ENCODE measurements around the gene COA1.
A peak's percentile ranks its signal among the peaks of the same experiment; 100 is the strongest.
"Not testable (repeated sequence)": the region's sequence is repeated elsewhere in the genome, so short reads cannot be mapped to it uniquely, and the experiment has no call there.

COA1 gene

DNA sequence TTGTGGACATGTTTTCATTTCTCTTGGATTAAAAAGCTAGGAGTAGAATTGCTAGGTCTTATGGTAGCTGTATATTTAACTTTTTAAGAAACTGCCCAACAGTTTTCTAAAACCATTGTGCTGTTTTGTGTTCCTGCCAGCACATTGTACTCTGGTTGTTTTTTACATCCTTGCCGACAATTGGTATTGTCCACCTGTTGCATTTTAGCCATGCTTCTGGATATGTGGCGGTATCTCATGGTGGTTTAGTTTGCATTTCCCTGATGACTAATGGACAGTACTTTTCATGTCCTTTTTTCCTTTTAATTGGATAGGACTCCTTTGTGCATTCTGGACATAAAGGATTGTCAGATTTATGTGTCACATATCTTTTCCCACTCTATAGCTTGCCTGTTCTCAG lies 100.9 kb downstream of the COA1 start:
- DNase-seq (ENCODE audit: low read depth): no peak

- not testable (repeated sequence) for DNase-seq (ENCODE audit: low read depth)
Measured at GRCh38 chr7:43627798-43628197, 101.5 kb downstream of the COA1 start.

DNA sequence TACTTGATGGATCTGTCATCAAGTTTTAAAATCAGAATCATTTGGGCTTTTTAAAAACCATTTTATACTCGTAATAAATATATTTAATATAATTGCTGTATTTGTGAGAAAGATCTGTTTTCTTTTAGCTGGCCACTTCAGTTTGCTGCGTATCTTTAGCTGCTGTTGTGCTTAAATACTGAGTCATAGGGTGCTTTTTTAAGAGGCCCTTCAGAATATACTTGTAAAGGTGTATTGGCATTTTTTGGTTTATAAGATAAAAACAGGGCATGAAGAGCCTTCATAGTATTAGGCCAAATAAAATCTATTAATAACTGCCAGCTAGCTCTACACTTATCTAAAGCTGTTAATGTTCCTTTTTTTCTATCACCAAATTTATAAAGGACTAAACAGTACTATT lies 102.6 kb downstream of the COA1 start:
- no peak for DNase-seq (ENCODE audit: low read depth)

DNA sequence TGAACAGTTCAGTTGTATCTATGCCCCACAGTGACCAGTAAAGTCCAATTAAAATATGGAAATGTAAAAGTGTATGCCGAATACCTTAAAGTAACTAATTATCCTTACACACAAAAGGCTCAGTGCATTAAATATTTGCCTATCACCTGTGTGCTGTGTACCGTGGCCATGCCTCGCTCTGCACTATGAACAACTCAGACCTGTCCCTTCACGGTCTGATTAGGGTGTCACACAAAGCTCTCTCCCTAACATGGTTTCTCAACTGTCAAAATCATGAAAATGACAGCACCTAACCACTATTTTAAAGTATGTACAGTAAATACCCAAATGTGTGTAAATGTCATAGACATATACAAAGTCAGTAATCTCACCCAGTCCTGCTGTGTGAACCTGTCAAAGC lies 103.3 kb downstream of the COA1 start:
- DNase-seq (ENCODE audit: low read depth): no peak

DNA sequence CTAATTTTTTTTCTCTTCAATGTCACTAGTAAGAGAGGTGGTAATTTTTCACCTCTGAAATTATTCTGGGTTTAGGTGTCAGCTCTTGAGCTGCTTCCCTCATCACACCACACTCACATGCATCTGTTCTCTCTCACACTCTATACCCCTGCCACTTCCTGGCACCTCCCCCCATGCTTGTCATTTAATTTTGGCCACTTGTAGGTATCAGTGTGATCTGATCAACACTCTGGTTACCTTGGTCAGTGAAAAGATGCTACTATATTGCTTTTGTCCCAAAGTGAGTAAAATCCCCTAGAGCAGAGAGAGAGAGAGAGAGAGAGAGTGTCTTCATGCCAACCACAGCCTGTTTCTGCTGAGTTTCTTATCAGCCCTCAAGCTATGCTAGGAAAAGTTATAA lies 103.9 kb downstream of the COA1 start:
- peak; percentile 24 for DNase-seq (ENCODE audit: low read depth)

- DNase-seq (ENCODE audit: low read depth): no peak
Measured at GRCh38 chr7:43624156-43624555, 105.2 kb downstream of the COA1 start.

DNA sequence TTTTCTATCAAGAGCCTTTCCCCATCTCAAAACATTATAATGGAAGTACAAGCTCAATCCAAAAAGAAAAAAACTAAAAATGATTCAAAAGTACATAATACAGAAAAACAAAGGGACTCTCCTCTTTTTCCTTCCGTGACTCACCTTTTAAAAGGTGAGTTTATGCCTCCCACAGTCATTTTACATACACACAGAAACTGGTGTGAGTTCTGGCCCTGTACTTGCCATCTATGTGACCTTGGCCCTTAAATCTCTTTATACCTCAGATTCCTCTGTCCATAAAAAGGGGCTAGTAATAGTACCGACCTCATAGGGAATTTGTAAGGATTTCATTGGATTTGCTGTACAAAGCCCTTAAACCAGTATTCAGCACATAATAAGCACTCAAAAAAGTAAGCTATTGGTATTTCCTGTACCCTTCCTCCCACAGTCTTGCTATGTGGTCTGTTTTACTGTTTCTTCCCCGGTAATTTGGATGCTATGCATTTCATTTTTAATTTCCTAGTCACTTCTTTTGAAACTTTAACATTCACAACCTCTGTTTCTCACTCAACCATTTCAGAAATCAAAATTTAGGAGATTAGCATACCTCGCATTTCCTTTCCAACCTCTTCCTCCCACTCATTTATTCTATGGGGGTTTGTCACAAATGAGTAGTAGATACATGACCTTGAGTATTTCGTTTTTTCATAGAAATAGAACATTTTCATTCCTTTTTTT lies 107.4 kb downstream of the COA1 start:
- DNase-seq (ENCODE audit: low read depth): no peak

DNA sequence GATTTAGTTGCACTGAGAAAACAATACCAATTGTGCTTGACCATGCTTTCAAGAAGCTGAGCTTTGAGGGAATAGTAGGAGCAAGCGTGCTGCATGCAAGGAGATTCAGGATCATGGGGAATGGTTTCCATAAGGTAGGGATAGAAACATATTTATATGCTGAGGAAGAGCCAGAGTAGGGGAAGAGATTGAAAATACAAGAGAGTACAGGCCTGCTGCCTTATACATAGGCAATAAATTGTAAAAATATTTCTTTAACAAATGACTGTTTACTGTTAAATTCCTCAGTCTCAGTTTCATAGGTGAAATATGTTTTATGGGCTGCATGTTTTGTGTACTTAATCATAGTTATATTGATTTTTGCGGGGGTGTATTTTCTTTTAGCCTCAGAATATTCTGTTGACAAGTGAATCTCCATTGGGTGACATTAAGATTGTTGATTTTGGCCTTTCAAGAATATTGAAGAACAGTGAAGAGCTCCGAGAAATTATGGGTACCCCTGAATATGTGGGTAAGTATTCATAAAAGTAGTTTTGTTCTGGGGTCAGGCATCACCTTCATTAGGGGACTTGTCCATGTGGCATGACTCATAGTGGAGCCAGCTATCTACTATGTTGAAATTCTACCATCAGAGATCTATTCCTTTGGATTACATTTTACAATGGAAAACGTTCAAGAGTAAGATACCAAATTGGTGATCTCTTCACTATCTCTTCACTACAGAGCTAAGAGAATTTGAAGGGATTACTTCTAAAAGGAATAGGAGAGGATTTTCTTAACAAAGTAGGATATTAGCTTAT lies 109.9 kb downstream of the COA1 start:
- DNase-seq (ENCODE audit: low read depth): no peak

GRCh38 chr7:43618073-43618472 lies 111.2 kb downstream of the COA1 start:
- DNase-seq (ENCODE audit: low read depth): no peak

DNA sequence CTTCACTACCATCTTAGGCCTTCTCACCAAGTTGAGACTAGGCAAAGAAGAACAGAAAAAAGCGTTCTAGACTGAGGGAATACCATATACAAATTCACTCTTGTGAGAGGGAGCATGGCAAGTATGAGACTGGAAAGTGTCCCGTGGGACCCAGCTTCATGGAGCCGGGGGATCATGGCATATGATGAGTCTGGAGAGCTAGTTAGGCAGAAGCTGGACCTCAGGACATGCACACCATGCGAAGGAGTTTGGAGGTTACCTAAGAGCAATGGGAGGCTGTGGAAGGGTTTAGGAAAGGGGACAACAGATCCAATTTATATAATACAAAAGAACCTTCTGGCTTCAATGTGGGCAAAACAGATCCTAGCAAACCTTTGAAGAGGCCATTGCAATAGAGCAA lies 112.3 kb downstream of the COA1 start:
- no peak for DNase-seq (ENCODE audit: low read depth)

DNA sequence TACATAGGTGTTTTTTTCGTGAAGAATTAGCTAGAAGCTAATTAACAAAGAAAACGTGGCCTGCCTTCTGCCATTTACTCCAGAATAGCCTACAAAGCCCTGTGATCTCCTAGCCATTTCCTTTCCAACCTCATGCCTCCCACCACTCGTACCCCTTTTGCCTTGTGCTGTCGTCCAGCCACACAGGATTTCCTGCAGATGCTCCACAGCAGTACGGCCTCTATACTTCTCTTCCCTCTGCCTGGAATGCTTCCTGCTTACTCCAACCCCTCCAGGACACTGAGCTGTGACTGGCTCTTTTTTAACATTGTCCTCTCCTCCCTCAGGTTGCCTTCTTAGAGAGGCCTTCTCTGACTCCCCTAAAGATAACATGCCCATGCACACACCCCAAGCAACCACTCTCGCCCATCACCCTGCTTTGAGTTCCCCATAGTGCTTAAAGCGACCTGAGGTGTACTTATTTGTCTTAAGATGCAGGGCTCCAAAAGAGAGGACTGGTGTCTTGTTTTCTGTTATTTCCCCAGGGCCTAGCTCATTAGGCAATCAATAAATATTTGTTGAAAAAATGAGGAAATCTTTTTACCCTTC lies 113.7 kb downstream of the COA1 start:
- no peak for DNase-seq (ENCODE audit: low read depth)

DNA sequence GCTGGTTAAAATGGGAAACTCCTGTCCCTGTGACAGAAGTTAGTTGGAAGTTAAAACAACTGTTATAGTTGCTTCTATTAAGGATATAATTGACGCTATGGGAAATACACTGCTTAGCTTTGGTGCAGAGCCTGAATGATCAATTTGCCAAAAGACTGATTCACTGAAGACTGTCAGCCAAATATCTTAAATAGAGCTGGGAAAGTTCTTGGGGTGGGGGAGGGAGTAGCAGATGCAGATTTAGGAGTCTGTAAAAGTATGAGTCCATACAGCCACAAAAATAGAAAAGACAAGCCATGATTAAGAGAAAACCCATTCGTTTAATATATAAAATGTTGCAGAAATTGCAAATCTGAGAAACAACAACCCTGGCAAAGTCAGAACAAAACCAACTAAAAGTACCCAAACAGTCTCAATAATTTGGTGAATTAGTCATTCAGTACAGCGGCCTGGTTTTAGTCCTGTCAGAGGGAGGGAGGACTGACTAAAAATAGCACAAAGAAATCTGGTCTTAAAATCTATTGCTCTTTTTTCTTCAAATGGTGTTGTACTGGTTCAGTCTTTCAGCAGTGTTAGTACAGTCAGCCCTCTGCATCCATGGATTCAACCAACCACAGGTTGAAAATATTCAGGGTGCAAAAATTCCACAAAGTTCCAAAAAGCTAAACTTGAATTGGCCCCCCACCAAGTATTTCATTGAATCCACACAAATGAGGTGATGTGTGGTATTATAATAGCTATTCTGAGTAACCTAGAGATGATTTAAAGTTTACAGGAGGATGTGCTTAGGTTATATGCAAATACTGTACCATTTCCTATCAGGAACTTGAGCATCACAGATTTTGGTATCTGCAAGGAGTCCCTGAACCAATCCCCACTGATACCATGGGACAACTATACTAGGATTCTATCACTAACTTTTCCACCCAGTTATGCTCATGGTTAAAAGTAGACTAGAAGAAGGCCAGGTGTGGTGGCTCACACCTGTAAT lies 116.4 kb downstream of the COA1 start:
- DNase-seq (ENCODE audit: low read depth): no peak

- no peak for DNase-seq (ENCODE audit: low read depth)
Measured at GRCh38 chr7:43612128-43612527, 117.2 kb downstream of the COA1 start.

- DNase-seq (ENCODE audit: low read depth): no peak
Measured at GRCh38 chr7:43609097-43609496, 120.2 kb downstream of the COA1 start.

DNA sequence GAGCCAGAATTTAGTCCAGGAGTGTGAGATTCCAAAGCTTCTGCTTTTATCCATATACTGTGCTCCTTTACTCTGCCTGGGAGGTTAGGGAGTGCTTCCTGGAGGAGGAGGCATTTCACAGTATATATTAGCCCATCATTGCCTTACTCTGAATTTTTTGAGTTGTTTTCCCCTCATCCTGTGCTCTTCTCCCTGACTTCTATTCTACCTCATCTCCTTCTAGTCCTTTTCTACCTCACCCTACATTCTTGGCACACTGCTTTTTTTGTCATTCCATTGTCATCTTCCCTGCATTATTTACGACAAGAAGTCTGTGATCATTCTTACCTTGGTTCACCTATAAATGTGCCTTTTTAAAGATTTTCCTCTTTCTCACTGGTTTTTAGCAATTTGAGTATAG lies 125.1 kb downstream of the COA1 start:
- DNase-seq (ENCODE audit: low read depth): no peak

GRCh38 chr7:43602256-43602655 lies 127.1 kb downstream of the COA1 start:
- DNase-seq (ENCODE audit: low read depth): no peak

DNA sequence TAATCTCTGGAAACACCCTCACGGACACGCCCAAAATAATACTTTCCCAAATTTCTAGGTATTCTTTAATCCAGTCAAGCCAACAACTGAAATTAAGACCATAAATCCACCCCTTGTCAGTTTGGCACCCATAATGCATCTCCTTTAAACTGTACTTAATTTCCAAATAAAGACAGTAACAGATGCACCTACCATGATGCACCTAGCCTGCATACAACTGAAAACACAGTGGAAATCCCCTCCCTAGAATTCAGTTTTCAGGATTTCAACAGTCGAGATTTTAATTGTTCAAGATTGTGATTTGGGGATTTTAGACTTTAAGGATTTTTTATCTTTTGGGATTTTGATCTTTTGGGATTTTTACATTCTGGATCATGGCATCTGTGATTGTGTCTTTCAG lies 129.3 kb downstream of the COA1 start:
- no peak for DNase-seq (ENCODE audit: low read depth)

DNA sequence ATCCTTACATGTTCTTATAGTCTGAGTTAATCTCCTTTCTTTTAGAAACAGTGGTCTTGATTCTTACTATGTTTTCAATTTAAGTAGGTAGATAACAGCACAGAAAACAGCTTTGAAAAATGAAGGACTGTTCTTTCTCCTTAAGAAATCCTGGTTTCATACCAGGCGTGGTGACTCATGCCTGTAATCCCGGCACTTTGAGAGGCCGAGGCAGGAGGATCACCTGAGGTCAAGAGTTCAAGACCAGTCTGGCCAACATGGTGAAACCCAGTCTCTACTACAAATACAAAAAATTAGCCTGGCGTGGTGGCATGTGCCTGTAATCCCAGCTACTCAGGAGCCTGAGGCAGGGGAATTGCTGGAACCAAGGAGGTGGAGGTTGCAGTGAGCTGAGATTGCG lies 132.9 kb downstream of the COA1 start:
- not testable (repeated sequence) for DNase-seq (ENCODE audit: low read depth)

- no peak for DNase-seq (ENCODE audit: low read depth)
Measured at GRCh38 chr7:43594020-43594419, 135.3 kb downstream of the COA1 start.

- no peak for DNase-seq (ENCODE audit: low read depth)
Measured at GRCh38 chr7:43593010-43593409, 136.3 kb downstream of the COA1 start.

- DNase-seq (ENCODE audit: low read depth): no peak
Measured at GRCh38 chr7:43592326-43592725, 137.0 kb downstream of the COA1 start.

- DNase-seq (ENCODE audit: low read depth): no peak
Measured at GRCh38 chr7:43591558-43592180, 137.7 kb downstream of the COA1 start.
